GM21390 (cell line): ENCODE measurements around the gene TMEM219.
A peak's percentile ranks its signal among the peaks of the same experiment; 100 is the strongest.
"Not testable (repeated sequence)": the region's sequence is repeated elsewhere in the genome, so short reads cannot be mapped to it uniquely, and the experiment has no call there.

ENCODE experiments used
- ATAC-seq: cut with Tn5 transposase; IDR thresholded peaks from one replicate; pipeline ENCODE4 v1.9.1; 2021; ENCODE audit not compliant: unreplicated experiment

The TMEM219 gene

DNA sequence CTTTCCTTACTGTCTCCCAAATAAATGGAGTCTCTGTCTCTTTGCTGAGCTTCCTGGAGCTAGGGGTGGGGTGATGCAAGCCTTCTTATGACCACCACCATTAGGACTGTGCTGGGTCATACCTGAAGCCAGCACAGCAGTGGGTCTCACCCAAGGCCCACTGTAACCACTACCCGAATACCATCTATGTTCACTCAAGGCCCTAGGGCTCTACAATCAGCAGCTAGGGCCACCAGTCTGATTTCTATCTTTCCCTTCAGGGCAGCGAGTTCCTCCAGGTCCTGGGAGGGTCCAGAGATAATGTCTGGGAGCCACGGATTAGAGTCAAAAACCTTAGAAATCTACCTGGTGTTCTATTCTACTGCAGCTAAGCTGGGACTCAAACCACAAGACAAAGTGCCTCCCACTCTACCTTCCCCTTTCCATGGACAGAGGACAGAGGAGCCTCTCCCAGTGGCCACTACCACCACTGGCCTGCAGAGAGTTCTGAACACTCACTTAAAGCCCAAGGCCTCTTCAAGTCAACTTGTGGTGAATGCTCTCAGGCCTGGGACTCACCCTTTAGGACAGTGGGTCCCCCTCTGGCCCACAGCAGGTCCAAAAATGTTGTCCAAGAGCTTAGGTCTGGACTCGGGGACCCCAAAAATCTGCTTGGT lies 10.9 kb upstream of the TMEM219 start:
- no peak for ATAC-seq

GRCh38 chr16:29951625-29952365 lies 10.1 kb upstream of the TMEM219 start:
- ATAC-seq = no peak

GRCh38 chr16:29958756-29959155 lies 3.1 kb upstream of the TMEM219 start:
- no peak for ATAC-seq

DNA sequence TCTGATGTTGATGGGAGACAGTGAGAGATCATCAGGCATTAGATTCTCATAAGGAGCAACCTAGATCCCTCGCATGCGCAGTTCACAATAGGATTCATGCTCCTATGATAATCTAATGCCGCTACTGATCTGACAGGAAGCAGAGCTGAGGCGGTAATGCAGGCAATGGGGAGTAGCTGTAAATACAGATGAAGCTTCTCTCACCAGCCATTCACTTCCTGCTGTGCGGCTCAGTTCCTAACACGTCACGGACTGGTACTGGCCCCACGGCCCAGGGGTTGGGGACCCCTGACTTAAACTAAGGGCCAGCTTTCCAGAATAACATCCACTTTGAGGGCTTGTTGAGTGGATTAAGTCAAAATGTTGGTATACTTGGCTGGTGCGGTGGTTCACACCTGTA lies 2.6 kb upstream of the TMEM219 start:
- no peak for ATAC-seq

DNA sequence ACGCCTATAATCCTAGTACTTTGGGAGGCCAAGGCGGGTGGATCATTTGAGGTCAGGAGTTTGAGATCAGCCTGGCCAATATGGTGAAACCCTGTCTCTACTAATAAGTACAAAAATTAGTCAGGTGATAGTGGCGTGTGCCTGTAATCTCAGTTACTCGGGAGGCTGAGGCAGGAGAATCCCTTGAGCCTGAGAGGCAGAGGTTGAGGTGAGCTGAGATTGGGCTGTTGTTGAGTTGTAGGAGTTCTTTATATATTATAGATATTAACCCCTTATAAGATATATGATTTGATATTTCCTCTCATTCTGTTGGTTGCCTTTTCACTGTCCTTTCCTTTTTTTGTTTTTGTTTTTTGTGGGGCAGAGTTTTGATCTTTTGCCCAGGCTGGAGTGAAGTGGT lies 2.1 kb upstream of the TMEM219 start:
- ATAC-seq = not testable (repeated sequence)

GRCh38 chr16:29961127-29961478 lies 776 bp upstream of the TMEM219 start:
- no peak for ATAC-seq

DNA sequence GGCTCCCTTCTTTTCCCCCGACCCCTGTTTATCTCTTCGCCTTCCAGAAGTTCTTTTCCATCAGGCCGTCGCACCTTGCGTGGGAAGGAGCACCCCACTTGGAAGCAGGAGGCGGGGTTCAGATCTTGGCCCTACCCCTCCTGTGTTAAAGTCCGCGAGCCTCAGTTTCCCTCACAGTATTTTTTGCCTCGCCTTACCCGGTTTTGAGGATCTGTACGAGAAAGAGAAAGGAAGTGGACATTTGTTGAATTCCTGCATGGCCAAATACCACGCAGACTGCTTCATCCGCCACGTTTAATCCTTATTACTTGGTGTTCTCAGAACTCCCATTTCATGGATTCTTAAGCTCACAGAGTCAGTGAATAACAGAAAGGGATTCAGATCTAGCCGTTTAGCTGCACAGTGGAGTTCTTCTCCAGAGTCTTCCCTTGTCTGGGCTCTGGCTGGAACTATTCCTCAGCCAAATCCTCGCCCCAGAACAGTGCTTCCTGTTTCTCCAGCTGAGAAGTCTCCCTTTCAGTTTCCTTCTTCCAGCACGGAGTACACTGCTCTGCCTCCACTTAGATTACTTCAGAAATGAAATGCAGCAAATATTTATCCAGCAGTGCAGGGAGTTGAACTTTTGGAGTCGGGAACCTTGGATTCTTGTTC lies 590 bp downstream of the TMEM219 start:
- ATAC-seq = no peak

GRCh38 chr16:29963021-29963743 lies 1.3 kb downstream of the TMEM219 start:
- no peak for ATAC-seq

DNA sequence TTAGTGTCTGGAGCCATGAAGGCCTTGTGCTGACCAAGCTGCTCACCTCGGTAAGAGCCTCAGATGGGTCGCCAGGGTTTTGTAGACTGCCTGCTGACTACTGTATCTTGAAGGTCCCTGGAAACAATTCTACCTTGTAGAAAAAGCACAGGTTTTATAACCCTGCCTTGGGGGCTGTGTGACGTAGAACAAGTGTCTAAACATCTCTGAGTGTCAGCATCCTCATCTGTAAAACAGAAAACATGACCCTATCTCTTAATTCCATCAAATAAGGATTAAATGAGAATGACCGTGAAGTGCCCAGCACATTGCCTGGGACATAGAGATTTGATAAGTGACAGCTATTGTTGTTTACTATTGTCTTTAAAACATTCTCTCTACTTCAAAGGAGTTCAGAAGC lies 6.3 kb downstream of the TMEM219 start:
- no peak for ATAC-seq

- no peak for ATAC-seq
Measured at GRCh38 chr16:29971304-29971703, 9.4 kb downstream of the TMEM219 start.

- ATAC-seq = no peak
Measured at GRCh38 chr16:29972500-29972899, 10.6 kb downstream of the TMEM219 start.

DNA sequence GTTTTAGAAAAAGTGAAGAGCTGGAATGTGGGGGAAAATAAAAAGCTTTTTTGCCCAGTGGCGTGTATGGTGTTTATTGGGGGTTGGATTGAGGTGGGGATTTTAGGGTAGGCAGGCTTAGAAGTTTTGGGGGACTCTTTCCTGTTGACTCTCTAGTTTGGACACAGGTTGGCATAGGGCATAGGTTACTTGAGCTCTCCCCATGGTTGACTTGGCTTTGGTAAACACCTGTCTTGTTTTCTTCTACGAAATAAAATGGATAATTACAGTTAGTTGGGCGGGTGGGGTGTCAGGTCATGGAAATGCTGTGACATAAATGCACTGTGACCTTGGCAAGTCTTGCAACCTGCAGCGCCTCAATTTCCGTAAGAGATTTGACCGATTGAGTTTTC lies 11.1 kb downstream of the TMEM219 start:
- no peak for ATAC-seq

GRCh38 chr16:29973384-29974246 lies 11.7 kb downstream of the TMEM219 start, which contains the start of gene TAOK2:
TAOK2 (plus strand) TSS chr16:29973868; CDS start chr16:29977773, 3,905 bp downstream.
- peak; percentile 92 for ATAC-seq

DNA sequence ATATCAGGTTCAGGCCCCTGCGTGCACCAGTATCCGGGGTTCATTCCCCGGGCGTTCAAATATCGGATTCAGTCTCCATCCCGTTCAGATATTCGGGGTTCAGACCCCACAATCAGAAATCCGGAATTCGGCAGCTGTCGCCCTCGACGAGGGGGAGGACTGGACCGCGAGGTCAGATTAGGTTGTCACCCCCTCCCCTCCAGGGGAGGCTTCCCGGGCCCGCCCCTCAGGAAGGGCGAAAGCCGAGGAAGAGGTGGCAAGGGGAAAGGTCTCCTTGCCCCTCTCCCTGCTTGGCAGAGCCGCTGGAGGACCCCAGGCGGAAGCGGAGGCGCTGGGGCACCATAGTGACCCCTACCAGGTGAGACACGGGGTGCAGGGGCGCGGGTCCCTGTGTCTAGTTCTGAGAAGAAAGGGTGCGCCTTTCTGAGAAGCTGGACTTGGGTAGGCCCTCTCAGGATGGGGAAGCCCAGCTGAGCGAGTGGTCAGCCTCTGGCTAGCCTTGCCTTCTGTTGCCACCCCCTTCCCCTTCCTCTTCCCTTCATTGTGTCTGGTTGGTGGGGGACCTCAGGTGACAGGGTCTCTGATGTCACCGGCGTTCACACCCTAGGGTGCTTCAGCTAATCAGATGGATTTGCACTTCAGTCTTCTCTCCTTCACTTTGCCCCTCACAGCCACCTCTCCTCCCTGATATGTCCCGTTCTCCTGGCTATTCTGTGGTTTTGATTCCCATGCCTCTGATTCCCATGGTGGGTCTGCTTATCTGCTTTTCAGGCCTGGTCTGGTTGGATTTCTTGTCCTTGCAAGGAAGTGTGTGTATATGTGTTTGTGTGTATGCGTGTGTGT lies 12.6 kb downstream of the TMEM219 start:
- ATAC-seq = no peak

- ATAC-seq = no peak
Measured at GRCh38 chr16:29975134-29975538, 13.3 kb downstream of the TMEM219 start.

DNA sequence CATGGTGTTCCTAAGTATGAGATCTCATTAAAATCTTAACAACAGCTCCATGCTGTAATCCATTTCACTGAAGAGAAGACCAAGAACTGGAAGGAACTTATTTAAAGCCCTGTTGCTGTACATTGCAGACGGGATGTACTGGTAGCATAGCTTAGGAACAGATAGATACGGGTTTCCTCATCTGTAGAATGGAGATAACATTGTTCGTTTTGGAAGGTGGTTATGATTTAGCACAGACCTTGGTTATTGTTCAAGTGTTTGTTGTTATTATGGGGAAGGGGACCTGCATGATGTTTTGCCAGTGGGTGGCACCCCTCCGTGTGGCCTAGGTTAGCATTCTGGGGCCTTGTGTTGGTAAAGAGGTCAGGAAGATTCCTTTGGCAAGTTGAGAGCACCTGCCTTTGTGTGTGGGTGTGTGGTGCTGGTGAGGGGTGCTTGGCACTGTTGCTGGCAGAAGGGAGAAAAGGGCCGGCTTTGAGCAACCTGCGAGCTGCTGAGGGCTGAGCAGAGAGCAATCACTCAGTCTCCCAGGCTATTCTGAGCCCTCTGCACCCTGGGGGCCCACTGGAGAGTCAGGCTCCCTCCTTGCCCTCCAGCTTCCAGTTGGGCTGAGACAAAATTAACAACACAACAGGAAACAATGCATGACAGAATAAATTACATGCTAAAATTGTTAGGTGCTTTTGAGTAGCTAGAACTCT lies 14.1 kb downstream of the TMEM219 start:
- no peak for ATAC-seq

- ATAC-seq = no peak
Measured at GRCh38 chr16:29977063-29977825, 15.4 kb downstream of the TMEM219 start.

GRCh38 chr16:29978081-29978480 lies 16.2 kb downstream of the TMEM219 start:
- no peak for ATAC-seq
